Measurements from ENCODE around the gene RPL31. TPM values are rescaled to one million over a fixed set of nuclear protein-coding genes. Genes with fewer than 3 reads are reported as not detected.

The RPL31 gene
- total and polyA plus RNA-seq, 2 donors (not counting 1 experiment from before 2014, with no cell fraction given): 1,767 to 2,170 TPM

DNA sequence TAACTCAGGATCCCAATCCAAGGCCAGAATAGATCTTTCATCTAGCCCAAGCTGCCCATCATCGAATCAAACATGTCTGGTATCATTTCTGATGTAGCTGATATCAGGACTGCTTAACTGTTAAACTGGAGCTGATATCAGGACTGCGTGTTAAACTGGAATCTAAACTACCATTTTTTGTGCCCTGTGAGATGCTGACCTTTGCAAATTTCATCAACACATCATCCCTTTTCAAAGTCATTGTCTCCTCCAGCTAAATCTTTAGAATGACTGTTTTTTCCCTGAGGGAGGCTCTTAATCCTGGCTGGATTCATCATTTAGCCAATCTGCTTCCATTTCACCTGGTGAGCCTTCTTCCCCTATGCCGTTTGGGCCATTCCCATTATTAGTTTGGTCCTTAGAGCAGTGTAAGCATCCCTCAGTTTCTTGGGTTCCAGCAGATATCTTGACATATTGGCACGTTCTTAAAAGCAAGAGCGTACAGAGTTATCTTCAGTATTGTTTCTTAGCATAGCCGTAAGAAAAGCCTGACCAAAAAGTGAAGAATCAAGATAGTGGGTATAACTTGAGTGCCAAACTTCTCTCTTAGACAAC is 12.3 kb downstream of the RPL31 start:
- TF ChIP-seq, protein P1, sequence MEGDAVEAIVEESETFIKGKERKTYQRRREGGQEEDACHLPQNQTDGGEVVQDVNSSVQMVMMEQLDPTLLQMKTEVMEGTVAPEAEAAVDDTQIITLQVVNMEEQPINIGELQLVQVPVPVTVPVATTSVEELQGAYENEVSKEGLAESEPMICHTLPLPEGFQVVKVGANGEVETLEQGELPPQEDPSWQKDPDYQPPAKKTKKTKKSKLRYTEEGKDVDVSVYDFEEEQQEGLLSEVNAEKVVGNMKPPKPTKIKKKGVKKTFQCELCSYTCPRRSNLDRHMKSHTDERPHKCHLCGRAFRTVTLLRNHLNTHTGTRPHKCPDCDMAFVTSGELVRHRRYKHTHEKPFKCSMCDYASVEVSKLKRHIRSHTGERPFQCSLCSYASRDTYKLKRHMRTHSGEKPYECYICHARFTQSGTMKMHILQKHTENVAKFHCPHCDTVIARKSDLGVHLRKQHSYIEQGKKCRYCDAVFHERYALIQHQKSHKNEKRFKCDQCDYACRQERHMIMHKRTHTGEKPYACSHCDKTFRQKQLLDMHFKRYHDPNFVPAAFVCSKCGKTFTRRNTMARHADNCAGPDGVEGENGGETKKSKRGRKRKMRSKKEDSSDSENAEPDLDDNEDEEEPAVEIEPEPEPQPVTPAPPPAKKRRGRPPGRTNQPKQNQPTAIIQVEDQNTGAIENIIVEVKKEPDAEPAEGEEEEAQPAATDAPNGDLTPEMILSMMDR (IDR thresholded peaks at IDR 0.05): no peak
- no peak for TF ChIP-seq EZH2 (IDR thresholded peaks at IDR 0.05; ENCODE audit: borderline replicate concordance, insufficient read depth, low read depth, low read length, poor library complexity, severe bottlenecking)
- Histone ChIP-seq H3K9ac (ENCODE audit: low read length) (no peak overlapping the region), H3K27ac (ENCODE audit: low read length in 2 of 2) (no peak overlapping the region), H3K4me3 (ENCODE audit: control extremely low read depth in 1 of 5, extremely low read depth in 1 of 5, insufficient read depth in 1 of 5, low read depth in 2 of 5, low read length in 4 of 5) (no peak overlapping the region), H3K36me3 (replicated peaks in 1 of 2; ENCODE audit: control extremely low read depth in 1 of 2, control insufficient read depth in 1 of 2, extremely low read depth in 1 of 2, insufficient read depth in 2 of 2, low read length in 1 of 2) (peaks cover 13 to 22% of the 10 kb centered on the region in 2 experiments), H4K20me1 (ENCODE audit: control insufficient read depth, insufficient read depth, low read length, poor library complexity, severe bottlenecking) (peaks cover 7% of the 10 kb centered on the region), H3K9me3 (ENCODE audit: control extremely low read depth in 1 of 3, control insufficient read depth in 2 of 3, insufficient read depth in 1 of 3, low read length in 2 of 3) (no peaks in the 10 kb centered on the region), H3K27me3 (replicated peaks in 1 of 4; ENCODE audit: control extremely low read depth in 1 of 4, control insufficient read depth in 3 of 4, insufficient read depth in 4 of 4, low read length in 3 of 4) (no peaks in the 10 kb centered on the region), H2AFZ (ENCODE audit: insufficient read depth, low read depth, low read length, poor library complexity, severe bottlenecking) (no peak overlapping the region), H3K79me2 (ENCODE audit: control insufficient read depth, insufficient read depth, low read length) (no peaks in the 10 kb centered on the region), H3K4me1 (ENCODE audit: control insufficient read depth in 2 of 2, insufficient read depth in 2 of 2, low read length in 2 of 2) (no peaks in the 10 kb centered on the region), H3K4me2 (replicated peaks; ENCODE audit: low read depth, low read length, poor library complexity, severe bottlenecking) (no peak overlapping the region)
- ChIA-PET POLR2A (no interaction called here), CTCF (interaction anchor here (0.6 to 8.9 kb wide), 5 partner anchors 175 to 986 kb away, joined by 3 to 213 read pairs (median 5); no protein-coding TSS in a partner anchor)
- H3K27me3 Mint-ChIP-seq: no peaks in the 10 kb centered on the region
- no peaks in the 10 kb centered on the region for H3K9me3 Mint-ChIP-seq (ENCODE audit: insufficient read depth)
- ATAC-seq (ENCODE audit: low read depth) (no peak), DNase-seq (no peak)
- no peak overlapping the region for H3K4me3 Mint-ChIP-seq
- H3K4me1 Mint-ChIP-seq: peaks cover 3% of the 10 kb centered on the region
- 96% methylated on average over 3 of the region's 6 CpGs for WGBS (ENCODE audit: insufficient coverage)
- intact Hi-C loops (cut with micrococcal nuclease): loop anchor here (10.0 kb wide), 1 partner anchor 390 kb away; no protein-coding TSS in a partner anchor
- H3K27ac Mint-ChIP-seq: no peak overlapping the region

DNA sequence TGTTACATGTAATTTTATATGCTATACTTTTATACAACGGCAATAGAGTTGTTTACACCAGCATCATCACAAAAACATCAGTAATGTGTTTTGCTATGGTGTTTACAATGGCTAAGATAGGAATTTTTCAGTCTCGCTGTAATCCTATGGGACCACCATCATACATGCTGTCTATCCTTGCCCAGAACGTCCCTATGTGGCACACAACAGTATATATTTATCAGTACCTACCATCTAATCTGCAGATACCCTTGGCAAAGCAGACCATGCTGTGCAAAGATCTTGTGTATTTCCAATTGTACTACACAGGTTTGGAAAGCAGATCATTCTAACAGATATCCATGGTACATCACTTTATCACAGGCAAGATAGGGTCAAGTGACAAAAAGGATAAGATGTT is 15.3 kb downstream of the RPL31 start:
- Histone ChIP-seq H4K20me1 (ENCODE audit: control insufficient read depth, insufficient read depth, low read length, poor library complexity, severe bottlenecking) (peaks cover 7% of the 10 kb centered on the region), H3K9me3 (ENCODE audit: control extremely low read depth in 1 of 3, control insufficient read depth in 2 of 3, insufficient read depth in 1 of 3, low read length in 2 of 3) (no peaks in the 10 kb centered on the region), H3K36me3 (replicated peaks in 1 of 2; ENCODE audit: control extremely low read depth in 1 of 2, control insufficient read depth in 1 of 2, extremely low read depth in 1 of 2, insufficient read depth in 2 of 2, low read length in 1 of 2) (peaks cover 6 to 7% of the 10 kb centered on the region in 2 experiments), H3K9ac (ENCODE audit: low read length) (no peak overlapping the region), H3K27ac (ENCODE audit: low read length in 2 of 2) (no peak overlapping the region), H3K27me3 (replicated peaks in 1 of 4; ENCODE audit: control extremely low read depth in 1 of 4, control insufficient read depth in 3 of 4, insufficient read depth in 4 of 4, low read length in 3 of 4) (no peaks in the 10 kb centered on the region), H2AFZ (ENCODE audit: insufficient read depth, low read depth, low read length, poor library complexity, severe bottlenecking) (no peak overlapping the region), H3K4me2 (replicated peaks; ENCODE audit: low read depth, low read length, poor library complexity, severe bottlenecking) (no peak overlapping the region), H3K4me3 (ENCODE audit: control extremely low read depth in 1 of 5, extremely low read depth in 1 of 5, insufficient read depth in 1 of 5, low read depth in 2 of 5, low read length in 4 of 5) (no peak overlapping the region), H3K79me2 (ENCODE audit: control insufficient read depth, insufficient read depth, low read length) (no peaks in the 10 kb centered on the region), H3K4me1 (ENCODE audit: control insufficient read depth in 2 of 2, insufficient read depth in 2 of 2, low read length in 2 of 2) (no peaks in the 10 kb centered on the region)
- DNase-seq (no peak), ATAC-seq (ENCODE audit: low read depth) (no peak)
- H3K9me3 Mint-ChIP-seq (ENCODE audit: insufficient read depth): no peaks in the 10 kb centered on the region
- H3K27ac Mint-ChIP-seq: no peak overlapping the region
- POLR2A ChIA-PET: no interaction called here
- no peak overlapping the region for H3K4me3 Mint-ChIP-seq
- WGBS (ENCODE audit: insufficient coverage): no CpG with 5 or more reads among the region's 3 CpGs
- H3K4me1 Mint-ChIP-seq: no peaks in the 10 kb centered on the region
- TF ChIP-seq, protein P1 (IDR thresholded peaks at IDR 0.05): no peak
- no peak for TF ChIP-seq EZH2 (IDR thresholded peaks at IDR 0.05; ENCODE audit: borderline replicate concordance, insufficient read depth, low read depth, low read length, poor library complexity, severe bottlenecking)
- H3K27me3 Mint-ChIP-seq: no peaks in the 10 kb centered on the region
- intact Hi-C loops (cut with micrococcal nuclease): loop anchor here (10.0 kb wide), 1 partner anchor 387 kb away; no protein-coding TSS in a partner anchor
- CTCF ChIA-PET: interaction anchor here (2.7 kb wide), 1 partner anchor 188 kb away, joined by 13 read pairs; no protein-coding TSS in a partner anchor
